K562 (cell line): ENCODE measurements around the gene NACAD.

Source experiments
- BDP1 ChIP-seq: IDR thresholded peaks from 3 replicates; pipeline ENCODE4 v1.6.1; 2011; ENCODE audit not compliant: insufficient read length, insufficient read depth
- ELF1 ChIP-seq: fragments of 200-800 bp; sonication (Bioruptor generic); IDR thresholded peaks from 2 replicates; pipeline ENCODE4 v1.6.1; 2016; ENCODE audit warnings: missing genetic modification characterization, missing compliant biosample characterization
- HDGF ChIP-seq: fragments of 450-650 bp; IDR thresholded peaks from 2 replicates; pipeline ENCODE4 v1.6.1; 2016
- KHSRP ChIP-seq: fragments of 450-650 bp; IDR thresholded peaks from 2 replicates; pipeline ENCODE4 v1.6.1; 2017
- MYBL2 ChIP-seq, 2 experiments: fragments of 450-650 bp in 1 of 2; sonication (generic) in 1 of 2; formaldehyde crosslinking in 1 of 2; IDR thresholded peaks; 2 replicates each; pipeline versions ENCODE4 v1.6.1 to v1.8.1; 2017 to 2022; ENCODE audit warnings: borderline replicate concordance in 1 of 2, inconsistent platforms in 1 of 2, low read depth in 1 of 2, mild to moderate bottlenecking in 1 of 2, missing genetic modification reagents in 1 of 2, moderate library complexity in 1 of 2
- NBN ChIP-seq: fragments of 450-650 bp; IDR thresholded peaks from 2 replicates; pipeline ENCODE4 v1.6.1; 2016; ENCODE audit warnings: low read depth, mild to moderate bottlenecking
- PHTF2 ChIP-seq: fragments of 250-450 bp; sonication (Bioruptor Pico); IDR thresholded peaks from 2 replicates; pipeline ENCODE4 v1.5.0; 2021; ENCODE audit warnings: mild to moderate bottlenecking
- POLR2A ChIP-seq: fragments of 450-650 bp; conservative IDR thresholded peaks from 2 replicates; pipeline ENCODE4 v1.6.1; 2016
- SIX5 ChIP-seq, 2 experiments: IDR thresholded peaks; 2 replicates each; pipeline ENCODE4 v1.6.1; 2011; ENCODE audit warnings: low read length in 2 of 2, borderline replicate concordance in 1 of 2, low read depth in 1 of 2, mild to moderate bottlenecking in 1 of 2, moderate library complexity in 1 of 2; ENCODE audit not compliant: insufficient read depth in 1 of 2
- ZNF24 ChIP-seq: fragments of 450-650 bp; IDR thresholded peaks from 2 replicates; pipeline ENCODE4 v1.6.1; 2016
- TF ChIP-seq, protein P1 (sequence below), 2 experiments: fragments of 450-650 bp in 1 of 2; sonication (generic) in 1 of 2; formaldehyde crosslinking in 1 of 2; IDR thresholded peaks in 1 of 2; conservative IDR thresholded peaks in 1 of 2; 2 replicates each; pipeline versions ENCODE4 v1.6.1 to v1.8.1; 2016 to 2023; ENCODE audit warnings: mild to moderate bottlenecking in 2 of 2, moderate library complexity in 2 of 2, inconsistent platforms in 1 of 2, missing genetic modification reagents in 1 of 2
- TF ChIP-seq, protein P2 (sequence below): sonication (generic); formaldehyde crosslinking; IDR thresholded peaks from 2 replicates; pipeline ENCODE4 v1.8.0; 2023; ENCODE audit warnings: mild to moderate bottlenecking, missing genetic modification reagents

DNA sequence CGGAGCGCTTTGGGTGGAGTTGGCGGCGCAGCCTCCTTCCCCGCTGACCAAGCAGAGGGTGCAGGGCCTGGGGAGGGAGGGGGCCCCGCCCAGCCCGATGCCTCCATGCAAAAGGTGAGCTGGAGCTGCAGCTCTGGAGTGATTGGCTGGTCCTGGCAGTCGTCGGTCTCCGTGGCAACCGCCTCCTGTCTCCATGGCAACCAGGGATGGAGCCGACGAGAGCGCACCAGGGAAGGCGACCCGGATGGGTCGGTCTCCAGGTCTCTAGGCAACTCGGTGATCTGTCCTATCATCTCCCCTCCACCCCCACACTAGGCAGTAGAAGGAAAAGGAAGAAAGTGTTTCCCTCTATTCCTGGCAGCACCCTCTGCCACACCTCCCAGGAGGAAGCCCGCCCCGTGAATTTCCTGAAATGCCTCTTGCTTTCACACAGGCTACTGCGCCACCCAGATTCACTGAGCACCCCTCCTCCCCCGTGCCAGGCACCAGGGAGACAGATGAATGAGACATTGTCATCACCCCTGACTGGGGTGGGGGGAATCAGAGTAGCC is 647 bp upstream of the NACAD start:
- TF ChIP-seq KHSRP, result no peak
- no peak for TF ChIP-seq NBN
- TF ChIP-seq, protein P1, sequence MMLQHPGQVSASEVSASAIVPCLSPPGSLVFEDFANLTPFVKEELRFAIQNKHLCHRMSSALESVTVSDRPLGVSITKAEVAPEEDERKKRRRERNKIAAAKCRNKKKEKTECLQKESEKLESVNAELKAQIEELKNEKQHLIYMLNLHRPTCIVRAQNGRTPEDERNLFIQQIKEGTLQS (IDR thresholded peaks at IDR 0.05), result no peak
- TF ChIP-seq, protein P1 (CRISPR knock-in tag; conservative IDR thresholded peaks at IDR 0.05), result no peak
- no peak for TF ChIP-seq POLR2A
- no peak for TF ChIP-seq HDGF
- no peak for TF ChIP-seq BDP1
- no peak for TF ChIP-seq PHTF2 (CRISPR knock-in tag)
- TF ChIP-seq MYBL2 (IDR thresholded peaks at IDR 0.05; ENCODE audit: low read depth), result no peak
- TF ChIP-seq MYBL2 (CRISPR knock-in tag; IDR thresholded peaks at IDR 0.05; ENCODE audit: borderline replicate concordance), result no peak
- TF ChIP-seq ZNF24, result no peak
- TF ChIP-seq, protein P2, sequence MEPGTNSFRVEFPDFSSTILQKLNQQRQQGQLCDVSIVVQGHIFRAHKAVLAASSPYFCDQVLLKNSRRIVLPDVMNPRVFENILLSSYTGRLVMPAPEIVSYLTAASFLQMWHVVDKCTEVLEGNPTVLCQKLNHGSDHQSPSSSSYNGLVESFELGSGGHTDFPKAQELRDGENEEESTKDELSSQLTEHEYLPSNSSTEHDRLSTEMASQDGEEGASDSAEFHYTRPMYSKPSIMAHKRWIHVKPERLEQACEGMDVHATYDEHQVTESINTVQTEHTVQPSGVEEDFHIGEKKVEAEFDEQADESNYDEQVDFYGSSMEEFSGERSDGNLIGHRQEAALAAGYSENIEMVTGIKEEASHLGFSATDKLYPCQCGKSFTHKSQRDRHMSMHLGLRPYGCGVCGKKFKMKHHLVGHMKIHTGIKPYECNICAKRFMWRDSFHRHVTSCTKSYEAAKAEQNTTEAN (CRISPR knock-in tag), result no peak
- TF ChIP-seq SIX5 (IDR thresholded peaks at IDR 0.05; ENCODE audit: borderline replicate concordance in 1 of 2, insufficient read depth in 1 of 2, low read depth in 1 of 2, low read length in 2 of 2), result no peak
- no peak for TF ChIP-seq ELF1 (tag)
